IMR-90 (cell line): ENCODE results near the gene HBEGF. TPM values are rescaled to one million over a fixed set of nuclear protein-coding genes. Genes with fewer than 3 reads are reported as not detected.

ENCODE experiments used
- ATAC-seq: fragments of 200-7000 bp; cut with Tn5 transposase; 2 replicates; pipeline ENCODE4 v1.9.1; 2020; ENCODE audit warnings: low read depth, mild to moderate bottlenecking, moderate library complexity
- BruUV-seq: library from RNA; stranded (reverse); fragments of 400-500 nt; replicated peaks from 2 replicates; lab custom pipeline; 2021; lab: Mats Ljungman, UMichigan
- CTCF ChIA-PET: fragments of 300-600 bp; formaldehyde crosslinking; extraction: SDS; loops from one replicate; lab custom pipeline; 2021; ENCODE audit warnings: antibody characterized with exemption; lab: Yijun Ruan, JAX
- POLR2A ChIA-PET: fragments of 300-600 bp; sonication (Branson Sonifier 250); formaldehyde crosslinking; loops from one replicate; lab custom pipeline; 2022; ENCODE audit warnings: antibody characterized with exemption; ENCODE audit not compliant: unreplicated experiment; lab: Charles Lee
- DNase-seq: peaks from one replicate; pipeline ENCODE4 v3.0.0; 2013
- H2AFZ ChIP-seq: replicated peaks from 2 replicates; pipeline ENCODE3; 2013; ENCODE audit warnings: low read length, mild to moderate bottlenecking; ENCODE audit not compliant: poor library complexity
- H2AK5ac ChIP-seq: 2 replicates; pipeline ENCODE4 v1.6.1; 2013; ENCODE audit warnings: low read depth, low read length, inconsistent platforms
- H2AK9ac ChIP-seq: replicated peaks from 2 replicates; pipeline ENCODE3; 2013; ENCODE audit warnings: mild to moderate bottlenecking, low read depth, low read length, moderate library complexity; ENCODE audit not compliant: poor library complexity
- H2BK120ac ChIP-seq: 2 replicates; pipeline ENCODE4 v1.6.1; 2013; ENCODE audit warnings: low read depth, low read length, inconsistent platforms
- H2BK15ac ChIP-seq: 3 replicates; pipeline ENCODE4 v1.6.1; 2013; ENCODE audit warnings: low read depth, low read length, inconsistent platforms
- H2BK20ac ChIP-seq: 2 replicates; pipeline ENCODE4 v1.6.1; 2013; ENCODE audit warnings: low read depth, mild to moderate bottlenecking, inconsistent platforms, low read length, moderate library complexity
- H2BK5ac ChIP-seq: 2 replicates; pipeline ENCODE4 v1.6.1; 2013; ENCODE audit warnings: mild to moderate bottlenecking, low read depth, low read length, inconsistent platforms; ENCODE audit not compliant: poor library complexity, severe bottlenecking
- H3K14ac ChIP-seq: replicated peaks from 2 replicates; pipeline ENCODE4 v1.6.1; 2013; ENCODE audit warnings: low read depth, low read length, inconsistent platforms
- H3K18ac ChIP-seq: 2 replicates; pipeline ENCODE4 v1.6.1; 2013; ENCODE audit warnings: low read depth, low read length, control low read depth
- H3K23ac ChIP-seq: 2 replicates; pipeline ENCODE4 v1.6.1; 2013; ENCODE audit warnings: low read depth, low read length, inconsistent platforms
- H3K27ac ChIP-seq: 2 replicates; pipeline ENCODE4 v1.5.1; 2013; ENCODE audit warnings: mild to moderate bottlenecking, control low read depth, low read length; ENCODE audit not compliant: insufficient read depth
- H3K27me3 ChIP-seq: 2 replicates; pipeline ENCODE4 v1.6.1; 2013; ENCODE audit warnings: low read length; ENCODE audit not compliant: control insufficient read depth, insufficient read depth
- H3K36me3 ChIP-seq: 2 replicates; pipeline ENCODE4 v1.6.1; 2013; ENCODE audit warnings: low read length, mixed read lengths; ENCODE audit not compliant: control insufficient read depth, insufficient read depth
- H3K4ac ChIP-seq: 2 replicates; pipeline ENCODE4 v1.6.1; 2013; ENCODE audit warnings: low read depth, low read length, inconsistent platforms
- H3K4me1 ChIP-seq: 2 replicates; pipeline ENCODE4 v1.6.1; 2013; ENCODE audit warnings: low read length, mixed read lengths; ENCODE audit not compliant: control insufficient read depth, insufficient read depth
- H3K4me2 ChIP-seq: 2 replicates; pipeline ENCODE4 v1.6.1; 2013; ENCODE audit warnings: low read depth, mild to moderate bottlenecking, control low read depth, low read length, moderate library complexity
- H3K4me3 ChIP-seq: 2 replicates; pipeline ENCODE4 v1.5.1; 2013; ENCODE audit warnings: low read depth, mild to moderate bottlenecking, control low read depth, low read length, moderate library complexity; ENCODE audit not compliant: insufficient read depth
- H3K56ac ChIP-seq: 2 replicates; pipeline ENCODE4 v1.6.1; 2013; ENCODE audit warnings: low read length, inconsistent platforms; ENCODE audit not compliant: insufficient read depth; ENCODE audit errors: extremely low read depth
- H3K79me1 ChIP-seq, 2 experiments: 2 replicates each; pipeline ENCODE4 v1.6.1; 2013; ENCODE audit warnings: low read length in 2 of 2, inconsistent platforms in 1 of 2, low read depth in 1 of 2
- H3K9ac ChIP-seq: 2 replicates; pipeline ENCODE4 v1.6.1; 2013; ENCODE audit warnings: low read depth, low read length, control low read depth
- H3K9me1 ChIP-seq: 2 replicates; pipeline ENCODE4 v1.6.1; 2013; ENCODE audit warnings: low read length, inconsistent platforms; ENCODE audit not compliant: insufficient read depth
- H3K9me3 ChIP-seq: 2 replicates; pipeline ENCODE4 v1.6.1; 2013; ENCODE audit warnings: low read length; ENCODE audit not compliant: control insufficient read depth, insufficient read depth
- H4K20me1 ChIP-seq: 2 replicates; pipeline ENCODE4 v1.6.1; 2013; ENCODE audit warnings: low read length, inconsistent platforms; ENCODE audit not compliant: insufficient read depth
- H4K5ac ChIP-seq: 2 replicates; pipeline ENCODE4 v1.6.1; 2013; ENCODE audit warnings: mild to moderate bottlenecking, low read depth, low read length, control low read depth
- H4K8ac ChIP-seq, 2 experiments: 2 replicates each; pipeline ENCODE4 v1.6.1; 2013; ENCODE audit warnings: low read depth in 2 of 2, low read length in 2 of 2, control low read depth in 1 of 2, inconsistent platforms in 1 of 2
- H4K91ac ChIP-seq: 2 replicates; pipeline ENCODE4 v1.6.1; 2013; ENCODE audit warnings: low read depth, low read length, inconsistent platforms; ENCODE audit not compliant: insufficient read depth
- CHD1 ChIP-seq: IDR thresholded peaks from 2 replicates; pipeline ENCODE4 v1.6.1; 2012; ENCODE audit warnings: low read depth, low read length, improper control_type of control experiment
- POLR2A ChIP-seq: IDR thresholded peaks from 2 replicates; pipeline ENCODE4 v1.6.1; 2012; ENCODE audit warnings: mild to moderate bottlenecking, low read depth, low read length
- RCOR1 ChIP-seq: IDR thresholded peaks from 2 replicates; pipeline ENCODE4 v1.6.1; 2012; ENCODE audit warnings: mild to moderate bottlenecking, low read length, improper control_type of control experiment; ENCODE audit not compliant: insufficient replicate concordance
- WGBS, 2 experiments: methylation state at CpG; one replicate each; pipeline versions ENCODE4 v1.1.5 to v1.1.7; 2013; ENCODE audit warnings: missing lambda C conversion rate in 2 of 2; ENCODE audit not compliant: insufficient read length in 1 of 2; ENCODE audit errors: extremely low coverage in 2 of 2; 5-methylcytosine and 5-hydroxymethylcytosine counted together
- dilution Hi-C: fragments of 300-500 bp; cut with HindIII; formaldehyde crosslinking; loops from one replicate; pipeline ENCODE4 v1.14.3; 2018; ENCODE audit warnings: low sequenced_read_pairs; ENCODE audit not compliant: unreplicated experiment
- in situ Hi-C: fragments of 300-500 bp; cut with MboI; formaldehyde crosslinking; loops from 3 replicates; pipeline ENCODE4 v1.14.3; 2019; ENCODE audit warnings: low sequenced_read_pairs, inconsistent platforms, mixed read lengths
- intact Hi-C: fragments of 100-400 bp; cut with micrococcal nuclease; formaldehyde crosslinking; loops from 2 replicates; pipeline ENCODE4 v1.10.0; 2022
- polyA plus RNA-seq, 3 experiments: library from polyadenylated mRNA; depleted of rRNA; stranded (reverse); fragments of >200 nt; gene quantifications; 2 replicates each; pipeline ENCODE4 v1.2.3, GENCODE V29; 2012; ENCODE audit warnings: low replicate concordance in 1 of 3
- total RNA-seq: library from RNA; depleted of rRNA; stranded (reverse); fragments of >200 nt; gene quantifications from 2 replicates; pipeline ENCODE4 v1.2.3, GENCODE V29; 2012

HBEGF gene
- total and polyA plus RNA-seq, 2 of the 4 experiments (the other 2 are of a cell fraction) = 18.8 to 36.1 TPM

DNA sequence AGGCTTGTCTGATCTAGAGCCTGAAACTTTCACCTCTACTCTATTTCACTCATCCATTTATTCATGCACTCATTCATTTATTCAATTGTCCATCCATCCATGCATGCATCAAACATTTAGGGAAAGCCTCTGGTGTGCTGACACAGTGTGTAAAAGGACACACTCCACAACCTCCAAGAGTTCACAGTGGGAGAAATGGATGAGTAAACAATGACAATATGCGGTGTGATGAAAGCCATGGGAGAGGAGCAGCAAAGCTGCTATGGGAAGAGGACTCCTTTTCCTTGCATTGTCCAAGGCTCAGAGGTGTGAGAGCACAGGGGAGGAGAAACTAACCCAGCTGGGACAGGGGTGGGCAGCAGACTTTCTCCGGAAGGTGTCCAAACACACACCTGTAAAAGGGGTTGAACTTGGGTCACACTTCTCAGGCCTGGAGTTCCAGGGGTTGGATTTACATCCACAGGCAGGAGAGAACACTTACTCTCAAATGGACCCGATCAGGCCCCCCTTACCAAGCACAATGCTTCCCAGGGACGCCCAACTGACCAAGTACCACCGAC is 22.3 kb downstream of the HBEGF start:
- Histone ChIP-seq H4K20me1 (no peaks in the 10 kb centered on the region), H3K9ac (no peak overlapping the region), H2BK20ac (peak overlapping the region; percentile 86), H3K36me3 (no peaks in the 10 kb centered on the region), H3K4ac (peak overlapping the region; percentile 75), H2BK120ac (peak overlapping the region; percentile 86), H3K18ac (no peak overlapping the region), H3K23ac (peak overlapping the region; percentile 33), H2AK9ac (peak overlapping the region; percentile 47), H2AK5ac (peak overlapping the region; percentile 68), H4K91ac (peak overlapping the region; percentile 72), H2AFZ (no peak overlapping the region), H3K79me1 (0 out of 4 replicates have a peak, but pooled peaks cover 0 to 5% of the 10 kb centered on the region in 2 experiments), H4K8ac (peak overlapping the region; percentile 69 to 85), H4K5ac (no peak overlapping the region), H3K14ac (peak overlapping the region; percentile 76), H3K56ac (peak overlapping the region; percentile 69; the same call in 1 of the 2 replicates), H3K9me3 (no peaks in the 10 kb centered on the region), H3K27me3 (no peaks in the 10 kb centered on the region), H3K9me1 (peaks cover 23% of the 10 kb centered on the region), H2BK15ac (peak overlapping the region; percentile 91; the same call in 2 of the 3 replicates), H3K4me2 (no peak overlapping the region), H2BK5ac (peak overlapping the region; percentile 6), H3K4me1 (peaks cover 25% of the 10 kb centered on the region), H3K27ac (no peak overlapping the region; the same call in 1 of the 2 replicates), H3K4me3 (no peak overlapping the region)
- intact Hi-C loops (no loop called here), in situ Hi-C loops (no loop called here), dilution Hi-C loops (no loop called here)
- BruUV-seq = no TSS peak
- DNase-seq (peak; percentile 59), ATAC-seq (no peak)
- ChIA-PET CTCF (interaction anchor here (0.8 to 1.4 kb wide), 3 partner anchors 22 to 80 kb away, joined by 3 read pairs; partner anchors contain the start of gene HBEGF), POLR2A (no interaction called here)
- no CpG with 5 or more reads among the region's 5 CpGs for WGBS, 2 experiments
- TF ChIP-seq RCOR1 (no peak), CHD1 (no peak), POLR2A (0 out of 2 replicates have a peak, but pooled peaks have one; percentile 9)
